ENCODE data around the gene SNX32.
"Not testable (repeated sequence)": the region's sequence is repeated elsewhere in the genome, so short reads cannot be mapped to it uniquely, and the experiment has no call there.

The SNX32 gene

DNA sequence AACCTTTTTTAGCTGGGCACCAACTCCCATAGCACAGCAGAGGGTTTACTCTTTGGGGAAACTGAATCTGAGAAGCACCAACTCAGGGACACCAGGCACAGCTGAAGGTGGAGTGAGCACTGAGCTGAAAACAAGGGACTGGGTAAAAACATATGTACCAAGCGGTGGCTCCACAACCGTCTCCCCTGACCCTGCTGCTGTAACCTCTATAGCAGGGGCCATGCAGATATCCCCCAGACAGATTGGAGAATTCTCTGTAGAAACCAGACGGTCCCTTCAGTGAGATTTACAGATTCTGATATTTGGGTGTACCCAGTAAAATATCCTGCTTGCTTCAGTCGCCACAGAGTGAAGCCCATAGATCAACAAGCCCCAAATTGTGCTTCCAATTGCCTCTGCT lies 4.3 kb upstream of the SNX32 start:
- DNase-seq, result no peak

DNA sequence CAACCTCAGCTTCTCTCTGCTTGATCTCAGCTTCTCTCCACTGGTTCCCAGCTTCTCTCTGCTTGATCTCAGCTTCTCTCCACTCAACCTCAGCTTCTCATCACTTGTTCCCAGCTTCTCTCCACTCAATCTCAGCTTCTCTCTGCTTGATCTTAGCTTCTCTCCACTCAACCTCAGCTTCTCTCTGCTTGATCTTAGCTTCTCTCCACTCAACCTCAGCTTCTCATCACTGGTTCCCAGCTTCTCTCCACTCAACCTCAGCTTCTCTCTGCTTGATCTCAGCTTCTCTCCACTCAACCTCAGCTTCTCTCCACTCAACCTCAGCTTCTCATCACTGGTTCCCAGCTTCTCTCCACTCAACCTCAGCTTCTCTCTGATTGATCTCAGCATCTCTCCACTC lies 1.5 kb upstream of the SNX32 start:
- not testable (repeated sequence) for DNase-seq

DNA sequence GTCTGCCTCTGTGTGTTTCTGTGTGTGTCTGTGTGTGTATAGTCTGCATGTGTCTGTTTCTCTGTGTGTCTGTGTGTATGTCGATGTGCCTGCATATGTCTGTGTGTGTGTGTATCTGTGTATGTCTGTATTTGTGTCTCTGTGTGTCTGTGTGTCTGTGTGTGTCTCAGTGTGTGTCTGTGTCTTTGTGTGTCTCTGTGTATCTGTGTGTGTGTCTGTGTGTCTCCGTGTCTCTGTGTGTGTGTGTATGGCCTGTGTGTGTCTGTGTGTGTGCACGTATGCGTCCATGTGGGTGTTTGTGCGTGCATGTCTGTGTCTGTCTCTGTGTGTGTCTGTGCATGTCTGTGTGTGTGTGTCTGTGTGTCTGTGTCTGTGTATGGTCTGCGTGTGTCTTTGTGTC lies 439 bp downstream of the SNX32 start:
- no peak for DNase-seq

DNA sequence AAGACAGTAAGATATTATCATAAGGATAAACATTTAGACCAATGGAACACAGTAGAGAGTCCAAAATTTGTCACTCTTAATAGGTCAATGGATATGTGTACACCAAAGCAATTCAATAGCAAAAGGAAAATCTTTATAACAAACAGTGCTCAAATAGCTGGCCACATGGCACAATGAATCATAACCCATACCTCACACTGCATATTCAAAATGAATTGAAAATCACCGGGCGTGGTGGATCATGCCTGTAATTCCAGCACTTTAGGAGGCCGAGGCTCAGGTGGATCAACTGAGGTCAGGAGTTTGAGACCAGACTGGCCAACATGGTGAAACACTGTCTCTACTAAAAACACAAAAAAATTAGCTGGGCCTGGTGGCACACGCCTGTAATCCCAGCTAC lies 8.4 kb downstream of the SNX32 start:
- no peak for DNase-seq

DNA sequence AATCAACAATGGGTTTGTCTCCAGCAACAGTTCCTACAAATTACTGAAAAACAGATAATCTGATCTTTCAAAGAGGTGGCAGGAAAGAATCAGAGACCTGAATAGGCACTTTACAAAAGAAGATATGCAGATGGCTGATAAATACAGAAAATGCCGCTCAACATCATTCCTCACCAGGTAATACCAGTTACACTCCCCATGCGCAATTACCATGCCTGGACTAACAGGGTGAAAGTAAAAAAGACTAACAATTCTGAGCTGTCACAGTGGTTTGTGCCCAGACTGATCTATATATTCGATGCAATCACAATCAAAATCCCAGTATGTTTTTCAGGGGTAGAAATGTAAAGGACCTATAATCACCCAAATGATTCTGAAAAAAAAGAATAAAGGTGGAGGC lies 10.0 kb downstream of the SNX32 start:
- no peak for DNase-seq

DNA sequence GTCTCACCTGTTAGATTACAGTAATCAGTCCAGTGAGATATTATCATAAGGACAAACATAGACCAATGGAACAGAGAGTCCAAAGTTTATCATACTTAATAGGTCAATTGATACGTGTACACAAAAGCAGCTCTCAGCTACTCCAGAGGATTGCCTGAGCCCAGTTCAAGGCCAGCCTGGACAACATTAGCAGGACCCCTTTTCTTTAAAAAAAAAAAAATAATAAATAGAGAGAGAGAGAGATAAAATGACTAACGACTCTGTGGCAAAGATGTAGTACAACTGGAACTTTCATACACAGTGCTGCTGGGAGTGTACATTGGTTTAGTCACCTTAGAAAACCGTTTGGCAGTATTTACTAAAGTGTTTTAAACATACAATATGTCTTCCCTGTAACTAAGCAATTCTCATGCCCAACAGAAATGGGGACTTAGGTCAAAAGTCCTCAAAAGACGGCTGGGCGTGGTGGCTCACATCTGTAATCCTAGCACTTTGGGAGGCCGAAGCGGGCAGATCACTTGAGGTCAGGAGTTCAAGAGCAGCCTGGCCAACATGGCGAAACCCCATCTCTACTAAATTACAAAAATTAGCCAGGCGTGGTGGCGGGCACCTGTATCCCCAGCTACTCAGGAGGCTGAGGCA lies 10.6 kb downstream of the SNX32 start:
- DNase-seq, result no peak

DNA sequence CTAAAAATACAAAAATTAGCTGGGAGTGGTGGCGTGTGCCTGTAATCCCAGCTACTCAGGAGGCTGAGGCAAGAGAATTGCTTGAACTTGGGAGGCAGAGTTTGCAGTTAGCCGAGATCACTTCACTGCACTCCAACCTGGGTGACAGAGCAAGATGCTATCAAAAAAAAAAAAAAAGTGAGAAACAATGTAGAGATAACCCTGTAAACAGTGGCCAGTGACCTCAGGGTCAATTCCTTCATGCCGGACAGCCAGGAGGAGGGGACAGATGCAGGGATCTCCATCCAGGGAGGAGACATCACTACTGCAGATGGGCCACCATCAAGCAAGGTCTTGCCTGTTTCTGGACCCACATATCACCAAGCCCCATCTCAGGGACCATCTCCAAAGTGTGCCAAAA lies 14.0 kb downstream of the SNX32 start:
- DNase-seq, result no peak

DNA sequence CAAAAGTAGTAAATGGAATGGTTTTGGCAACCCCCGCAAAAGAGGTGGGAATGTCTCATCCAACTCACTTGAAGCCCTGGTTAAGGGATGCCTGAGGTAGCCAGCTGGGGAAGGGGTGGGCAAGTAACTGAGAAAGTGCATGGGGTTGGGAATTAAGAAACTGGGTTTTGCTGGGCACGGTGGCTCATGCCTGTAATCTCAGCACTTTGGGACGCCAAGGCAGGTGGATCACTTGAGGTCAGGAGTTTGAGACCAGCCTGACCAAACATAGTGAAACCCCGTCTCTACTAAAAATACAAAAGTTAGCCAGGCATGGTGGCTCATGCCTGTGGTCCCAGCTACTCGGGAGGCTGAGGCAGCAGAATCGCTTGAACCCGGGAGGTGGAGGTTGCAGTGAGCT lies 14.9 kb downstream of the SNX32 start:
- not testable (repeated sequence) for DNase-seq

DNA sequence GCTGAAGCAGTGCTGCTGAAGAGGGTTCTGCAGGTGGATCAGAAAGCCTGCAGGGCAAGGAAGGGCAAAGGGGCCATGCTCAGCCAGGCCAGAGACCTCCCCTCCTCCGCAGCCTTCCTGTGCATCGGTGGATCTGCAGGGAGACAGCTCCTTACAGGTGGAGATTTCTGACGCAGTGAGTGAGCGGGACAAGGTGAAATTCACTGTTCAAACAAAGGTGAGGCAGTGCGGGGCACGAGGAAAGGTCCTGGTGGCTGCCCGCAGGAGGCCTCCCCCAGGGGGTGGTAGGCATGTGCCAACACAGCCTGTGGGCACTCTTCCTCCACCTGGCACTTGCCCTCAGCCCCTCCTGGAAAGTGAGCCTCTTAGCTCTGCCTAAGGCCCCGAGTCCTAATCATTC lies 15.6 kb downstream of the SNX32 start:
- DNase-seq, result no peak

DNA sequence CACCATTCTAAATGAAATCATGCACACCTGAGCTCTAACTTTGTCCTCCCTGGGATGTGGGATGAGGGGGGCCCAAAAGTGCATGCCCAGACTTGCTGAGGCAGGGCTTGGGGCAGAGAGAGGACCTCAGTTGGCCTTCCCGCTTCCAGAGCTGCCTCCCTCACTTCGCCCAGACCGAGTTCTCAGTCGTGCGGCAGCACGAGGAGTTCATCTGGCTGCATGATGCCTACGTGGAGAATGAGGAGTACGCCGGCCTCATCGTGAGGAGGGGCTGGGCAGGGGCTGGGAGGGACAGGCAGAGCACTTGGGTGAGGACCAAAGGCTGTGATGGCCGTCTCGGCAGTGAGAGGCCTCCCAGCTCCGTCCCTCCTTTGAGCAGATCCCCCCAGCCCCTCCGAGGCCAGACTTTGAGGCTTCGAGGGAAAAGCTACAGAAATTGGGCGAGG lies 16.0 kb downstream of the SNX32 start:
- DNase-seq, result no peak

DNA sequence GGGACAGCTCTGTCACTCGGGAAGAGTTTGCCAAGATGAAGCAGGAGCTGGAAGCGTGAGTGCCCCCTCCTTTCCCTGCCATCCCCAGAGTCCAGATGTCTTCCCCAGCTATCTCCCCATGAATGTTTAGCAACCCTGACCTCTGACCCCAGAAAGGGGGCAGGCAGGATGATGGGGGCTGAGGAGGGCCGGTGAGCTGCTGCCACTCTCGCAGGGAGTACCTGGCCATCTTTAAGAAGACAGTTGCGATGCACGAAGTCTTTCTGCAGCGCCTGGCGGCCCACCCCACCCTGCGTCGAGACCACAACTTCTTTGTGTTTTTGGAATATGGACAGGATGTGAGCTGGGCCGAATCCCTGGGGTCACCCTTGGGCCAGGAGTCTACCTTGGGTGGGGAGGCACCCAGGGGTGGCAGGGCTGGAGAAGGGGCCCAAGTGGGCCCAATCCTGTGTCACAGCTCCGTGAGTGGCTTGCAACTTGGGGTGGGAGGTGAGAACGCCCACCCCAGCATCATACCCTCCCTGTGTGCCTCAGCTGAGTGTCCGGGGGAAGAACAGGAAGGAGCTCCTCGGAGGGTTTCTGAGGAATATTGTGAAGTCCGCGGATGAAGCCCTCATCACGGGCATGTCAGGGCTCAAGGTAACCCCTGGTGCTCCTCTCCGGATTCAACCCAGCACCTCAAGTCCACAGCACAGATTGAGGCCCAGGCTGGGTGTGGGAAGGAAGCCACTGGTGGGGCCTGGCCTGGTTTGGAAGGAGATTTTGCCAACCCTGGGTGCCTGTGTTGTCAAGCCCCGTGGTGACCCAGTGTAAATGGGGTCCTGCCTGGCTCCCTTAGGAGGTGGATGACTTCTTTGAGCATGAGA lies 16.7 kb downstream of the SNX32 start:
- no peak for DNase-seq

DNA sequence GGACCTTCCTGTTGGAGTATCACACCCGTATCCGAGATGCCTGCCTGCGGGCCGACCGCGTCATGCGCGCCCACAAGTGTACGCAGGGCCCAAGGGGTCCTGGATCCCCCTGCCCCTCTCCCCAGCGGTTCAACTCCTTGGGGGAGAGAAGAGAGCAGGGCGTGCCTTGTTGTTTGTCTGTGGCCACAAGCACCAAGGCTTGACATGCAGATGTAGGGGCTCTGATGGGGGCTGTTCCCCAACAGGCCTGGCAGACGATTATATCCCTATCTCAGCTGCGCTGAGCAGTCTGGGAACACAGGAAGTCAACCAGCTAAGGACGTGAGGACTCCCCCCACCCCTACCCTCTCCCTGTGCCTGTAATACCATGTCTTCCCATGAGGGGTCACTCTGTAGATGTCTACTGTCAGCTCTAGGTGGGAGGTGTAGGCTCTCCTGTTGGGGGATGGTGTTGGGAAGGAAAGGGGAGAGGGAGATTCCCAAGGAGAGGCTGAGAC lies 17.4 kb downstream of the SNX32 start:
- no peak for DNase-seq

DNA sequence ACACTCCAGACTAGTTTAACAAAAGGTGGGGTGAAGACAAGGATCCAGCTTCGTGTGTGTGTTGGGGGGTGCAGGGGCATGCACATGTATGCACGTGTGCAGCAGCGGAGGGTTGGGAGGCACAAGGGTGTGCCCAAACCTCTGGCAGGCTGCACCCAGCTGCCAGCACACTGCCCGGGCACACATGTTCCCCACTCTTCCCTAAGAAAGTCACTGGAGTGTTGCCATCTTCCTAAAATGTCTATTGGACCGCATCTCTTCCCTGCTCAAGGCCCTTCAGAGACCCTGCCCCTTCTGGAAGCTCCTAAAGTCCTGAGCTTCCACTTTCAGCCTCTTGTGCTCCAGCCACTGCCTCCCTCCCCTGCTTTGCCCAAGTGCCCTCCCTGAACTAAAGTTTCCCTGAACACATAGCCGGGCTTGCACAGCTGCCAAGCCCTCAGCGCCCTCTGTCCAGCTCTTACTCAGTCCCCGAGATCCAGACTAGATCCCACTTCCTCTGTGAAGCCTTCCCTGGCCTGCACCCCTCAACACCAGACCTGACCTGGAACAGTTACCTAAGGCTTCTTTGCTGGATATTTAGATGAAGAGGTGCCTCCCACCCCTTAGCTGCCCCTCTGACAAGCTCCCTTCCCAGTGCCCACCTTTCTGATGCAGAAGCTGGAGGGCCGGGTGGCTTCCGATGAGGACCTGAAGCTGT lies 18.2 kb downstream of the SNX32 start:
- DNase-seq, result no peak

DNA sequence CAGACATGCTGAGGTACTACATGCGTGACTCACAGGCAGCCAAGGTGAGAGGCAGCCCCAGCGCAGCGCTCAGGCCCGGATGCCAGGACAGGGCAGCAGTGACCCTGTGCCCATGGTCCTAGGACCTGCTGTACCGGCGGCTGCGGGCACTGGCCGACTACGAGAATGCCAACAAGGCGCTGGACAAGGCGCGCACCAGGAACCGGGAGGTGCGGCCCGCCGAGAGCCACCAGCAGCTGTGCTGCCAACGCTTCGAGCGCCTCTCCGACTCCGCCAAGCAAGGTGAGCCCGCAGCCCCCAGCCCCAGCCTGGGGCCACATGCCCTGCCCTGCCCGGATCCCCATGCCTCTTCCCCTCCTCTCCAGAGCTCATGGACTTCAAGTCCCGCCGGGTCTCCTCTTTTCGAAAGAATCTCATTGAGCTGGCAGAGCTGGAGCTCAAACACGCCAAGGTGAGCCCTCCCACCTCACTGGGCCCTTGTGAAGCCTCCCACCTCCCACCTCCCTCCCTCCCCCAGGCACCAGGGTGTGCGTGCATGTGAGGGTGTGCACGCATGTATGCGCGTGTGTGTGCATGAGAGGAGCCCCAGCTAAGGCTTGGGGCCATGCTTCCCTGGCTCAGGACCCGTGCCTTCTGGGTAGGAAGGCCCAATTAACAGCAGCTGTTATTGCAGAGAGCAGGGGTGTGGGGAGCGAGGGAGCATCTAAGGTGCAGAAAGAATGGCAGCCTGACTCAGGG lies 18.9 kb downstream of the SNX32 start:
- DNase-seq, result no peak

DNA sequence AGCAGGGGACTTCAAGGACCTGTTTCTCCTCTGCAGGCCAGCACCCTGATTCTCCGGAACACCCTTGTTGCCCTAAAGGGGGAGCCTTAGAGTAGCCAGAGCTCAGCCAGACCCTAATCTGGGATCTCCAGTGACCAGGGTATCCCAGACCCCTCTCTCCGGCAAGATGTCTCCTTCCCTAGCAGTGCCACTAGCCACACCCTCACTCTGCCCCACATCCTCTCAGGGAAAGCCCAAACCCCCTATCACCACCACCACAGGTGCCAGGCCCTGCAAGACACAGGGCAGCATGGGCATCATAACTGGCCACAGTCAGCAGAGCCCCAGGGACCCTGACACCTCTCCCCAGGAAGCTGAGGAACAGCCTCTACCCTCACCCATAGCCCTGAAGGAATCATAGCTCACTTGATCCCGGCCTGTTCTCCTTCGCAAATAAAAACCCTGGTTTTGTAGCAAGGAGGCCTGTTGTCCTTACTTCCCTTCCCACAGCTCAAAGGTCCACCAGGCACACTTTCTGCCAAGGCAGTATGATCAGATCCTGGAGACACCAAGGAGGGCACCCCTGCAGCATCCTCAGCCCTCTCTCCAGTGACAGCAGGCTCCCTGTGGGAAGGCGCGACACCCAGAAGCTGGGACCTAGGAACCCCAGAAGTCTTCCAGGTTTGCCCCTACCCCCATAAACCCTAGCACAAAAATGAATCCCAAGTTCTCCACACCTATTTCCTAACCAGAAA lies 19.6 kb downstream of the SNX32 start:
- no peak for DNase-seq

DNA sequence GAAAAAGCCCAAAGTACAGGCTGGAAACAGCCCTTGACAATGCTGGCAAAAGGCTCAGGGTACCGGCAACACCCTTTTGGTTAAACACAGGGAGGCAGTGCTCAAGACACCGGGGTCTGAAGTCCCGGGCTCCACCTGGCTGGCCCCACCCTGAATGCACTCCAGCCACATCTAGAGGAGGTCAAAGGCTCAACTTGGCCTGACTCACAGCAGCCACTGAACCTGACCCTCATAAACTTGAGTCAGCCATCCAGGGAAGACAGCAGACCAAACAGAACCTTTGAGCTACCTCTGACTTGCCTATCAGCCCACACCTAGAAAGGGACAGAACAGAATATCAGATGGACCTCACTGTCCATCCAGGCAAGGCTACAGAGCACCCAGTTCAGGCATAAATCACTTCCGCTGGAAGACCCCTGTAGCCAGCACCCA lies 20.4 kb downstream of the SNX32 start:
- no peak for DNase-seq

DNA sequence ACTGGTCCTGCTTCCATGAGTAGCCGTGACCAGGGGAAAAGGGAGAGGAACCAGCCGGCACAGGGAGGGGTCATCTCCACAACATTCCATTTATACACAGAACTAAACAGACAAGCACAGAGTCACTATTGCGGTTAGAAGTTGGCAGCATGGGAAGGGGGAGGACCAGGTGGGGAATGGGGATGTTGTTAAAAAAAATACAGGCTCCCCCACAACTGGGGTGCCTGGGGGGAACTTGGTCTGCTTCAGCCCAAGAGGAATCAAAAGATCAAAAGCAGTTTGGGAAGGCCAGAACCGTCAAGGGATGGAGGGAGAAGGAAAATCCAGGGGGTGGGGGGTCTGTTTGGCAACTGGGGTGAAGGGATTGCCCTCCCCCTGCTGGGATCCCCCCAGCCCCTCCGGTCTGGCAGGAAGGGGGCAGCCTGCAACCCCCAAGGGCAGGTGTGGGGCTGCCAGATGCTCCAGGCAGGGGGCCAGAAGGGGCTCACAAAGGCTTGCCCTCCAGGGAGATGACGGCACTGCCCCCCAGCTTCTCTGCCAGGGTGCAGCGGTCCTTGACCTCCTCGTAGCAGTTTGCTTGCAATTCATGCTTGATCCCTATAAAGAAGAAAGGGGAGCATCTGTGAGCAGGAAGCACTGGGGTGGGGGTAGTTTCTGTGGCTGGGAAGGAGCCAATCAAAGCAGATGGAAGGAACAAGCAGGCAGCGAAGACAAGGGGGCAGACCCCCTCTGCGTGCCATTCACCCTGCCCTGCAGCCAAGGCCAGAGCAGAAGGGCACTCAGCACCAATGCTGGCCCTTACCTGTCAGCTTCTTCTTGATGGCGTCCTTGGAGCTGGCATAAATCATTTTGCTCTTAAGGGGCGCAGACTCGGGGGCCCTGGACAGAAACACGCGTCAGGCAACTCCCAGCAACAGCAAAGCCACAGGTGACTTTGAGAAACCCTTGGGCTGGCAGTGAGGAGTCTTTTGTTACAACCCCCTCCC lies 21.4 kb downstream of the SNX32 start:
- DNase-seq, result no peak

DNA sequence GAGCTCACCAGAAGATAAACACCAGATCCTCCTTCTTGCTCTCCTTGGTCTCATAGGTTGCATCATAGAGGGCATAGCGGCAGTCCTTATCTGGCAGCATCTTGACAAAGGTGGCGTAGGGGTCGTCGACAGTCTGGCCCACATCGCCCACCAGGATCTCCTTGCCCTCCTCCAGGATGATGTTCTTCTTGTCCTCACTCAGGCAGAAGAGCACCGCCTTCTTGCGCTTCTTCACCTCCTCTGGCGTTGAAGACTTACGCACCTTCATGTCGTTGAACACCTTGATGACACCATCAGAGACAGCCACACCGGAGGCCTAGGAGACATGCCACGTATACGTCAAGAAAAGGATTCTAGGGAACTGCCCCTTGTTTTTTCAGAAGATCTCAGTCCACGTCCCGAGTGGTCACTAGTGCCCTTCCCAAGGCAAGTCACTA lies 22.2 kb downstream of the SNX32 start:
- no peak for DNase-seq

DNA sequence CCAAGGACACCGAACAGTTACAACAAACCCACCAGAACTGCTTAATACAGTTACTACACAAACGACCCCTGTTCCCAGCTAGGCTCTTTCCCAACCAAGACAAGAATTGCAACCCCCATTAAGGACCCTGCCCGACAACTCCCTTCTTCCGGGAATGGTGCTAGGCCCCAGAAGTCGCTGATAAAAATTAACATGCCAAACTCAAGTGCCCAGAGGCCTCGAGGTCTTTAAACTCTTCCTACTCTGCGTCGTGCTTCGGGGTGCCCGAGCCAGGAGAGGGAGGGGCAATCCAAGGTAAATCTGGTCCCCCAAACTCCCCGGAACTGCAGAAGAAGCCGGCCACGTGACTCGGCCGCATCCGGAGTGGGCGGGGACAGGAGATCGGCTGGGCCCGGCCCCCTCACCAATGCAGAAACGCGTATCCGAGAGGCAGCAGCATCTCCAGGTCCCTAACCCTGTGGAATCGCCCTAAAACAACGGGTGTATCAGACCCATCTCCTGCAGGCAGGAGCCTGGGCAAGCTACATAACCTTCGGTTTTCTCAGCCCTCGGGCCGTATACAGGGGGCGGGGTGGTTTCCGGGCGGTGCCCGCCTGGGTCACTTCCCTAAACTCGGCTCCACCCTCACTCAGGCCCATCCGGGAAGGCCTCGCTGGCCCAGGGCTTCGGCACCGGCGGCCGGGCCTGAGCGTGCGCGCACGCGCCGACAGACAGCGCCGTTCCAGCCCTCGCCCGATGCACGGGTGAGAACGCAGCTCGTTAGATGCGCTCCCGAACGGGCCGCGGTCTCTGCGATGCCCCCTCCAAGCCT lies 23.1 kb downstream of the SNX32 start:
- no peak for DNase-seq

DNA sequence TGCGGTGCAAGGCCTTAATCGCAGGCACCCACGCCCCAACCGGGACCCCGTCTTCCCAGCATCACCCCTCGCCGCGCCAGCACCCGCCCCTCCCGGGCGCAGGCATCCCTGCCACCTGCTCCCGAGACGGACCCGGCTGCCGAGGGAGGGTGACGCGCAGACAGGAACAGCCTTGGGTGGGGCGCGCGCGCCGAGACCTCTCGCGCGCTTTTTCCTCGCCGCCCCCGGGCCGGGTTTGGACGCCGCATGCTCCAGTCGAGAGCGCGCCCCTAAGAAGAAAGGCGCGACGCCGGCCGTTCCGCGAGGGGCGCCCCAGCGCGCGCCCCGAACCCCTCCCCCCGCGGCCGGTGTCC lies 23.7 kb downstream of the SNX32 start:
- no peak for DNase-seq
